Measurements from ENCODE around the gene KIAA1217.

GRCh38 chr10:24430591-24430990, 221.7 kb downstream of the KIAA1217 start:
- TF ChIP-seq CTCF (IDR thresholded peaks at IDR 0.05) (no peak), POLR2AphosphoS5 (IDR thresholded peaks at IDR 0.05) (no peak)

Data from prostate gland (tissue), 2 donors.